Pons (tissue), 1 donor: ENCODE results near the gene MACROD2.

ENCODE experiments used
- DNase-seq: peaks from one replicate; pipeline ENCODE4 v3.0.0-alpha.2; 2016; ENCODE audit warnings: low spot score

The MACROD2 gene

GRCh38 chr20:14583413-14583812 lies 588.1 kb downstream of the MACROD2 start:
- DNase-seq = no peak

DNA sequence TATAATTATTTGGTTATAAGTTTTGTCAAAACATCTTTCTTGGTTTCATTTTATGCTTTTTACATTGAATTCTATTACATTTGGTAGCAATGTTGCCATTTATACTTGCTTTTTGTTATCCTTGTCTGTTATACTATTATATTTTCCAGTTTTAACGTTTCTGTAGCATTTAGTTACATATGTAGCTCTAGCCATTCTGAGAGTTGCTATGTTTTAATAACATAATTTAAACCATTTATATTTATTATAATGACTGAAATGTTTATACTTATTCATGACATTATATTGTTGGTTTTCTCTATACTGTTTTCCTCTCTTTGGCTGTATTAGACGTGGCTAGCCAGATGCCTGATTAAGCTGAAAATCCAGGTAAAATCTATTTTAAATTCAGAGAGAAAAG lies 594.1 kb downstream of the MACROD2 start:
- no peak for DNase-seq

- DNase-seq = no peak
These were observed 599.7 kb downstream of the MACROD2 start for GRCh38 chr20:14595051-14595450.

DNA sequence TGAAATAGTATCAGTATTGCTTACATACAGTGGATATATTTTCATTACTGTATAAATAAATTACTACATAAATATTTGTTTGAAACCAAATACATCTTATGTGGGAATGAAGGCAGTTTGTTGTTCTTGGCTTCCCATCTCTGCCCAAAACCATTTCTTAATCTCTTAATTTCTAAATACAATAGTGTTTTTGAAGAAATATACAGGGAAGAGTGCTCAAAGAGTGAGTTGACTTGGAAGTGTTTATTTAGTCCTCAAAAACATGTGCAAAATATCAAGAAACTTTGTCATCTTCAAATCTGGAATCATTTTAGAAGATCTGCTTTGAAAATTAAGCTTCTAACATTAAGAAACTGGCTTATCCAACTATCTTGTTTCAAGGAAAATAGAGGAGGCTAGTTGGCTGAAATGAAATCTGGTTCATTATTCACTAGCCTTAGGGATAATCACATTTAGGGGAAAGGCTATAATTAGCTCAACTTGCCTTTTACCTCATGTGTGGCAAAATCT lies 601.9 kb downstream of the MACROD2 start:
- no peak for DNase-seq

GRCh38 chr20:14599613-14600012 lies 604.3 kb downstream of the MACROD2 start:
- DNase-seq = no peak

DNA sequence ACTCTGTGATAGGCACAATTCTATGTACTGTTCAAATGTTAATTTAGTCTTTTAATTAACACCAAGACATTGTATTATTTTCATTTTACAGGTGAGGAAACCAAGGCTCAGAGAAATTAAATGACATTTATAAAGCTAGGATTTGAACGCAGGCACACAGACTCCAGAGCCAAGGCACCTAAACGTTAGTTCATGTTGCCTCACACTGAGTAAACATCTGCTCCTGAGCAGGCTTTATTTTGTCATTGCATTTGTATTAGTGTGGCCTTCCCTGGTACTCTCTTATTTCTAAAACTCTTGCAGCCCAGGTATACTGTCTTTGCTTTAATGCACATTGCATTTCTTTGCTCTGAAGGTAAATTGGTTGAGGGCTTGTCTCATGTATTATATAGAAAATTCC lies 605.2 kb downstream of the MACROD2 start:
- no peak for DNase-seq

GRCh38 chr20:14604143-14604542 lies 608.8 kb downstream of the MACROD2 start:
- DNase-seq = no peak

DNA sequence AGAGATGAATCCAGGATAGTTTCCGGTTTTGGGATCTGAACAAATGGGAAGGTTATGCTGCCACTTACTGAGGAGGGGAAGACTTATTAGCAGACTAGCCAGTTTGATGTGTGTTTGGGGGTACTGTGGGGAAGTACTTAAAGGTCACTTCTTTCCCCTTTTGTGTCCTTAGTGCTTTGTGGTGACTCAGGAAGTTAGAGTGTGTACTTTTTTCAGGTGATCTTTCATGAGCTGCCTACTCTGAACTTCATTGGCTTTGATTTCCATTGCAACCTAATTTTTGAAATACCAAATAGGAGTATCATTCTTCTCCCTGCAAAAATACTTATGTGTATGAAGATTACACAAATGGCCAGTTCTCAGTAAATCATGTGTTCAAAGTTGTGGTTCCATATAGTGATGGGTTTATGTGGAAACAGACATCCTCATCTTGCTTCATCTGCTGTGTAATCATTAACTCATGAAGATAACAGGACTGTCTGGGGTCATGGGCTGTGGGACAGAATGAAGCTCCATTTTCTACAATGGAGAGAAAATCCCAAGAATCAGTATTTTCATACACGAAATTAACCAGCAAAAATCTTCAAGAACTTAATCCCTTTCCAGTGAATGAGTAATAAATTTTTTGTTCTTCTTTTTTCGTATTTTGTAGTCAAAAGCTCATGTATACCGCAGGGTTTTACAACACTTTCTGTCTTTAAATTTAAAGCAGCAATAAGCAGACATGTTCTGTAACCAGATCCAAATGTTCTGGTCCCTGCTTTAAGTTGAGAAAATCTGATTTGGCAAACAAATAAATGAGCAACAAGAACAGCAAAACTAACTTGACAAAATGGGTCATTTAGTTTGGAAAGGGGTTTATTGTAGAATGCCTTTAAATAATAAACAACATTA lies 614.3 kb downstream of the MACROD2 start:
- no peak for DNase-seq

- DNase-seq = no peak
These were observed 616.2 kb downstream of the MACROD2 start for GRCh38 chr20:14611479-14611878.

DNA sequence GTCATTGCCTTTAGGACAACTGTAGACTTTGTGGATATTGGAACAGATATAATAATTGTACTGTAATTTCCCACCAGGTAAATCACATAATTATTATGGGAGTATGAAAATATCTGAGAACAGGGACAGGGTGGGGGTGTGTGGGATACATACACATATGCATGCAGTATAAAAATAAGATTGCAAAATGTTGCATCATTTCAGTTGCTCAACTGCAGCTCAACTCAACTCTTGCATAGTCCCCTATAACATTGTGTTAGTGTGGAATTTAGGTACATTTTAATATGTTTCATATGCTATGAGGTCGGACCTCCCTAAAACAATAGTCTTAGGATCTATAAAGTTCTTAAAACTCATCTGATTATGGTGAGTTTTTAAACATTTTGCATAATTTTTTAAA lies 617.1 kb downstream of the MACROD2 start:
- no peak for DNase-seq

DNA sequence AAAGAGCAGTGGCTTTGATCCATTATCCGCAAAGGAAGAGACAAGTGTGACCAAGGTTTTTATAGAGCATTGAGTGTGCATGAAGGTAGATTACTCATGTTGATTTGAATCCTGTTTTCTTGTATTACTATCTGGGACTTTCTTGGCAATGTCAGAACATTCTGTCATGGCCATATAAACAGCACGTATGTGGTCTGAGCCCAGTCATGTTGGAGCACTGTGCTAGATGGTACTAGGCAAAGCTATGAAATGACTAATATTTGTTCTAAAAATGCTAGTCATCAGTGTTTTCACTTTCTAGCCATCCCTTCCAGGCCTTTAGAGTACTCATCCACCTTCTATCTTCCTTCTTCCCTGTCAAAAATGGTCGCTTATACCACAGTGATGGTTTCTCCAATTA lies 620.7 kb downstream of the MACROD2 start:
- no peak for DNase-seq

- no peak for DNase-seq
These were observed 621.8 kb downstream of the MACROD2 start for GRCh38 chr20:14617123-14617522.

DNA sequence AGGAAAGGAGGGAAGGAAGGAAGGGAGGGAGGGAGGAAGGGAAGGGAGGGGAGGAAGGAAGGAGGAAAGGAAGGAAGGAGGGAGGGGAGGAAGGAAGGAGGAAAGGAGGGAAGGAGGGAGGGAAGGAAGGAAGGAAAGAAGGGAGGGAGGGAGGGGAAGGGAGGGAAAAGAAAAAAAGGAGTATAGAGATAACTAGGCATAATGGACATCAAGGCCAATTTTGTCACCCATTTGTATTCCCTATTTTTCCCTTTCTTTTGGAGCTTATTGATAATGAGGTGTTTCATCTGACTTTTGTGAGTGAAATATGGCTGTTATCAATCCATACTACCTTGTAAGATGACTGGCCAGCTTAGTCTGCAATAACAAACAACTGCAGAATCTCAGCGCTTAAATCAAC lies 624.1 kb downstream of the MACROD2 start:
- no peak for DNase-seq

DNA sequence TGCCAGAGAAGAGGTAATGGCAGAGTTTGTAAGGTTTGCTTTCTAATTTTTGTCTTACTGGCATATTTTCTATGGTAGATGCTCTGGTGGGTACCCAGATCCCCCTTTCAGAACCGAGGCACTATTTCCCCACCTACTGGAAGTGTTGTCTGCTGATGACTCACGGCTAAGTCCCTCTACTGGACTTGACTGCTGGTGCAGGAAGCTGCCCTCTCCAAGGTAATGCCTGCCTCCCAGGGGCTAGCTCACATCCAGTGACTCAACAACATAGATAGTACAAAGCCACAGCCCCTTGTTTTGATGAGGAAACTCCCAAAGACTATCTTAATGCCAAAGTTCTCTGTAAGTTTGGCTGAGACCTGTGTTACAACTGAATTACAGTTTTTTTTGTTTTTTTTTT lies 627.5 kb downstream of the MACROD2 start:
- DNase-seq = no peak

GRCh38 chr20:14631011-14631410 lies 635.7 kb downstream of the MACROD2 start:
- DNase-seq = no peak

GRCh38 chr20:14632906-14633305 lies 637.6 kb downstream of the MACROD2 start:
- DNase-seq = no peak

DNA sequence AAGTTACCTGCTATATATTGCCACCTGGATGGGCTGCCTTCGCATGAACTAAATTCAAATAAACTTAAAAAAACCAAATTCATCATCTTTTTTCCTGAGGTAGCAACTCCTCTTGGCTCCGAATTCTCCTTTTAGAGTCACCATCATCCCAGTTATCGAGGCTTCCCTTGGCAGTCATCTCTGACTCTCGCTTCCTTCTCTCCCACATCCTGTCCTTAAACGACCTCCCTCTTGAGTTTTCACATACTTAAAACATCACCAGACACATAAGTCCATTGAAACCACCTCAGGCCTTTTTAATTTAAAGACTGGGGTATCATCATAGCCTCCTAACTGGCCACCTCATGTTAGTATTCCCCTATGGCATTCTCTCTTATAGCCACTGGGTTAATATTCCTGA lies 638.2 kb downstream of the MACROD2 start:
- no peak for DNase-seq

DNA sequence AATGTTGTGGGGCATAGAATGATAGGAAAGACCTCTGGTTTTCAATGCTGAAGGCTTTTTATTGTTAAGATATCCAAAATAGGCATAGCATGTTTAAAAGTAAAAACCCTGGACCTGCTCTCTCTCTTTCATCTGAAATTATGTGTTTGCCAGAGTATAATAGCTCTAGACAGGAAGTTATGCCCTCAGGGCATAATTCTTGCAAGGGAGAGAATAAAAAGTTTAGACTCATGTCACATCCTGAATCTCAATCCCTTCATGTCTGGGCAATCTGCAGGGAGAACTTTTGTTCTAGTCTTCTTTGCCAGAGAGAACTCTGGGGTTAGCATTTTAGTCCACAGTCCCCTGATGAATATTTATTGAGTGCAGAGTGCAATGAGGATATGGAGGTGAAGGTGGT lies 639.3 kb downstream of the MACROD2 start:
- no peak for DNase-seq

- DNase-seq = no peak
These were observed 642.1 kb downstream of the MACROD2 start for GRCh38 chr20:14637441-14637840.

- DNase-seq = no peak
These were observed 647.8 kb downstream of the MACROD2 start for GRCh38 chr20:14643146-14643545.

GRCh38 chr20:14643556-14643955 lies 648.2 kb downstream of the MACROD2 start:
- no peak for DNase-seq

GRCh38 chr20:14644306-14645097 lies 649.2 kb downstream of the MACROD2 start:
- DNase-seq = no peak

DNA sequence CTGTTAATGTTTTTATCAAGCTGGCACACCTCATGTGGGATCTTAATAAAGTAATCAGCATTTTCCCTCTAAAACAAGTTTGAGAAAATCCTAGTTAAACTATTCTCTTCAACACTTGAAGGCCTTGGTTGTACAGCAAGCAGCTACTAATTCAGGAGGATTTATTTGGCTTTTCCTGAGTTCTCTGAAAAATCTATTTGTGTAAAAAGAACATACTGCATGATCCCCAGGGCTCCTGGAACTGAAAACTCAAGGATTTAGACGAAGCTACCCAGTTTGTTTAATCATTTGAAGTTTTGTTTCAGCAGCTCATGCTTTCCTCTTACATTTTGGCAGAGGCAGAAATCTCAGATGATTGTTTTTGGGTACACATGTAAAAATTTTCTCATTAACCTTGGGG lies 651.7 kb downstream of the MACROD2 start:
- DNase-seq = no peak
